DMS79 treated with DMSO at 0.1 percent for 48 hours (cell line): Measurements from ENCODE around the gene COG8.
"Not testable (repeated sequence)": the region's sequence is repeated elsewhere in the genome, so short reads cannot be mapped to it uniquely, and the experiment has no call there.

ENCODE experiments used
- DNase-seq: peaks from one replicate; lab custom pipeline; 2025; lab: John Stamatoyannopoulos, UW

The COG8 gene

DNA sequence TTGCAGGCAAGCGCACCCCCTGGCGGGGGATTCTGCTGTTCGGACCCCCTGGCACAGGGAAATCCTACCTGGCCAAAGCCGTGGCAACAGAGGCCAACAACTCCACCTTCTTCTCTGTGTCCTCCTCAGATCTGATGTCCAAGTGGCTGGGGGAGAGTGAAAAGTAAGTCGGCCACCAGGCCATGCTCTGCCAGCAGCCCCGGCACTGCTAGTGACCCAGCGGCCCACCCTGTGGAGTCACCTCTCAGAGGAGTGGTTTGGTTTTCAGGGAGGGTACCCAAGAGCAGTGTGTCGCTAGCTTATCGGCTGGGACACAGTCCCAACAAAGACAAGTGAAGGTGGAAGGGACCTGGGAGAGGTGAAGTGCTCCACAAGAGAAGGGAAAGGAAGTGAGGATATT lies 20.0 kb downstream of the COG8 start:
- DNase-seq: no peak

DNA sequence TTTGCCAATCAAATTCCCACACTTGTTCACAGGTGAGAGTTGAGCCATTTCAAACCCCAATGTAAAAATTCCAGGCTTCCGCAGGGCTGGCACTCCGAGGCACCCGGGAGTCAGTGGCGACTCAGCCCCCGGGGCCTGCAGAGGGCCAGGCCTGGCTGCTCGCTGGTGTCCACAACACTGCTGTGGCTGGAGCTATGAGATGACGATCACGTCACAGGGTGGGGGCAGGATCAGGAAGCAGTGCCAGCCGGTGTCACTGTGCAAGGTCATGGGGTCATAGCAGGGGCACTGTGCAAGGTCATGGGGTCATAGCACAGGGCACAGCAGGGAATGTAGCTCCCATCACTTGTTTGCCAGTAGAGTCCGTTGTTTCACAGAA lies 20.5 kb downstream of the COG8 start:
- DNase-seq: no peak

DNA sequence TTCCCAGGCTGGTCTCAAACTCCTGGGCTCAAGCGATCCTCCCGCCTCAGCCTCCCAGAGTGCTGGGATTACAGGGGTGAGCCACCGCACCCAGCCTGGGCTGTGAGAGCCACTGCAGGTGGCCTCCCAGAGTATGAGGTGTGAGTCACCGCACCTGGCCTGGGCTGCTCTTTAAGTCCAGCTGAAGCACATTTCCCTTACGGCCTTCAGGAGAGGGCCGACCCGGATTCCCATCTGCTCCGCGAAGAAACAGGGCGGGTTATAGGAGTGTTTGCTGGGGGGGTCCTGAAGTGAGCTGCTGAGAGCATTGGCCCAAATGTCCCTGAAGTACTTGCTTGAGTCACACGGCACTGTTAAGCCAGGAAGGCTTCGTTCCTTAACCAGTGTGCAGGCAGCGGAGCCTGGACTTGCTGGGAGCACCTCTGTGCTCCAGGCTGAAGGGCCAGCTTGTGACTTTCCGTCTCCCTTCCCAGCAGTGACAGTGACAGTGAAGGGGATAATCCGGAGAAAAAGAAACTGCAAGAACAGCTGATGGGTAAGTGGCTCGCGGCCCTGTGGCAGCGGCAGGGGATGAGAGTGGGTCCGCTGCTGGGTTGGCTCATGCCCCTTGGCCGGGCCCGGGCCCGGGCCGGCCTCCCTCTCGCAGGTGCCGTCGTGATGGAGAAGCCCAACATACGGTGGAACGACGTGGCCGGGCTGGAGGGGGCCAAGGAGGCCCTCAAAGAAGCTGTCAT lies 21.0 kb downstream of the COG8 start:
- DNase-seq: no peak

DNA sequence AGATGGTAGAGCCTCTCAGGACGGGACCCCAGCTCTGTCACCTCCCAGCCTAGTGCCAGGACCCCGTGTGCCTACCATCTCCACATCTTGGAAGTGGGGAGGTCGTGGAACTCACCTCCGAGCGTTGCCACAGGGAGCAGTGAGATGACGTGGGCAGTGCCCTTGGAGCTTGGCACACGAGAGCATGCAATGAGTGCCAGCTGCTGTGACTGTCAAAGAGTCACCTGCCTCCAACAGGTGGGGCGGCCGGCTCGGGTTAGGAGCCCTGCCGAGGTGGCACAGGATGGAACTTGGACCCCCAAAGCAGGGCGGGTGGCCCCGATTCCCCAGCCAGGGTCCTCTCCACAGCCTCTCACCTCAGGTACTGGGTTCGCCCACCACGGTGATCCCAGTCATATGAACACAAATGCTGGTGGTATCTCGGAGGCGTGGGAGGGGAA lies 22.7 kb downstream of the COG8 start:
- DNase-seq: no peak

DNA sequence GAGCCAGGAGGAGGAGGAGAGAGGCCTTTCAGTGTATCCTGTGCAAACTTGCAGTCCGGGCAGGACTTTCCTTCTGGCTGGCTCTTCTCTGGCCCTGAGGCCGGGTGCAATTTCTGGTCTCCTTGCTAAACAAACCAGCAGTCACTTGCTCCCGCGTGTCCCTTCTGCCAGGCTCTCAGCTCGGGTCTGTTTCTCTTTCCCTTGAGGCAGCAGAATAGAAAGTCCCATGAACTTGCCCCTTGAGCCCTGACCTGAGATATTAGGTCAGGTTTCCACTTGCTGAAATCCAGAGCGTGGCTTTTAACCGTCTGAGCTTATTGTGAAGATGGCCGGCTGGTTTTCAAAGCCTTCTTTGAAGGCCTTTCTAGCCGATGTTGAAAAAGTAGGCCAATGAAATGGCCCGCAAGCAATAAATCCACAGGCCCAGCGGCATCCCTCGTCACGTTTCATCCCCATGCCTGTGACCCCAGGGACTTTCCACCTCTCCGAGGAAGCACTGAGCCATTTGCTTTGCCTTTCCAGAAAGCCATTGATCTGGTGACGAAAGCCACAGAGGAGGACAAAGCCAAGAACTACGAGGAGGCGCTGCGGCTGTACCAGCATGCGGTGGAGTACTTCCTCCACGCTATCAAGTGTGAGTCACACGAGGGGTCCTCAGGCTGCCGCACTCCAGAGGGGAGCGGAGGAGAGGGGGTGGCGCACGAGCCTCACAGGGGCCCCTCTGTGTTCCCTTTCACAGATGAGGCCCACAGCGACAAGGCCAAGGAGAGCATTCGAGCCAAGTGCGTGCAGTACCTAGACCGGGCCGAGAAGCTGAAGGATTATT lies 23.7 kb downstream of the COG8 start:
- no peak for DNase-seq

DNA sequence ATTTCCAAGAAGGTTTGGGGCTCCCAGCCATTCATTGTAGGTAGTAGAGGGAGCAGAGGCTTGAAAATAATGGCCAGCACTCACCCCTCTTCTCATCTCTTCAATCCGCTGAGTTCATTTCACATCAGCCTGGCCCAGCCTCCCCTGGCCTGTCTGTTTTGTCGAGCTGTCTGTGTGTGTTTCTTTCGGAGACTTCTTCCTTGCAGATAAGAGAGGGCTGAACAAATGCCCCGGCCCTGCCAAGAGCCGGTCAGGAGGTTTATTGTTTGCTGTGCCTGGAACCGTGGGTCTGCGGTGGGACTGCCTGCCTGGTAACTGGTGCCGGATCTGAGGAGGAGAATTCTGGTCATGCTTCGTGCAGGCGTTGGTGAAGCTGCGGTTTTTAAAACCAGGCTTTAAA lies 24.8 kb downstream of the COG8 start:
- DNase-seq: no peak

DNA sequence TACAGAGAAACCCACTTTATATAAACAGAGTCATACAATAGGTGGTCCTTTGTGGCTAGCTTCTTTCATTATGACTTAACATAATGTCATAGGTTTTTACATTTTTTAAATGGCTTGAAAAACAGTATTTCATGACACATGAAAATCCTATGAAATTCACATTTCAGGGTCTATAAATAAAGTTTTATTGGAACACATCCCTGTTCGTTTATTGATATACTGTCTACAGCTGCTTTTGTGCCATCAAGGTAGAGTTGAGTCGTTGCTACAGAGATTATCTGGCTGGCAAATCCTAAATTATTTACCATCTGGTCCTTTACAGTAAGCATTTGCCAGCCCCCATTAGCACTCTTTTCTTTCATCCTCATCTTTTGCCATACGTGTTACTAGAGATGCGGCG lies 25.9 kb downstream of the COG8 start:
- no peak for DNase-seq

DNA sequence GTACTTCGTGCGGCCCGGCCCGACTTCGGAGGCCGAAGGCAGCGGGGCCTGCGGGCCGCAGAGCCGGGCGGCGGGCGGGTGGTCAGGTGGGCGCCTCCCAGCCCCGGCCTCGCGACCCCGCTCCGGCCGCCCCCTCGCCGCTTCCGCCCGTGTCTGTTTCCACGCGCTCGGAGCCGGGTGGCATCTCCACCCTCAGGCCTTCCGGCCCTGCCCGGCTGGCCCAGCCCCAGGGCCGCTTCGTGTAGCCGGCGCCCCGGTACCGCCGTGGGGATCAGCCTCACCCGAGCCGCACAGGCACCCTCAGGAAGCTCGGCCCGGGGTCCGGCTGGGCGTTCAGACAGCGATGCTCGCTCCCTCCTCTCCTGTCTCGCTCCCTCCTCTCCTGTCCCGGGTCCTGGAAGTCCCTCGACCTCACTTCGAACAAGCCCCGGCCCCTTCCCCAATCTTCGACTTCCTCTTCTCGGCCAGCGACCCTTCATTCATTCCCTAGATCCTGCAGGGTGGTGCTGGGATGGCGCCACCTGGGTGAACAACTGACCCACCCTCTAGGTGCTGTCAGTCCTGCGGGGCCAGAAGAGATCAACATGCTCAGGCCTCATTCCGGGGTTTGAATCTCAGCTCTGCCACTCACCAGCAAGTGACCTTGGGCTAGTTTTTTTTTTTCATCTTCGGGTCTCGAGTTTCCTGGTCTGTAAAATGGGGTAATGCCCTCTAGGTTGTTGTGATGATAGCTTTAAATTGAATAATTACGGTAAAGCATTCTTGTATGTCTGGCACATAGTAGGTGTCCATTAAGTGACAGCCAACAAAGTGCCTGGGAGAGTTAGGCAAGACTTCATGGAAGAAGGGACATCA lies 27.6 kb downstream of the COG8 start:
- DNase-seq: no peak

DNA sequence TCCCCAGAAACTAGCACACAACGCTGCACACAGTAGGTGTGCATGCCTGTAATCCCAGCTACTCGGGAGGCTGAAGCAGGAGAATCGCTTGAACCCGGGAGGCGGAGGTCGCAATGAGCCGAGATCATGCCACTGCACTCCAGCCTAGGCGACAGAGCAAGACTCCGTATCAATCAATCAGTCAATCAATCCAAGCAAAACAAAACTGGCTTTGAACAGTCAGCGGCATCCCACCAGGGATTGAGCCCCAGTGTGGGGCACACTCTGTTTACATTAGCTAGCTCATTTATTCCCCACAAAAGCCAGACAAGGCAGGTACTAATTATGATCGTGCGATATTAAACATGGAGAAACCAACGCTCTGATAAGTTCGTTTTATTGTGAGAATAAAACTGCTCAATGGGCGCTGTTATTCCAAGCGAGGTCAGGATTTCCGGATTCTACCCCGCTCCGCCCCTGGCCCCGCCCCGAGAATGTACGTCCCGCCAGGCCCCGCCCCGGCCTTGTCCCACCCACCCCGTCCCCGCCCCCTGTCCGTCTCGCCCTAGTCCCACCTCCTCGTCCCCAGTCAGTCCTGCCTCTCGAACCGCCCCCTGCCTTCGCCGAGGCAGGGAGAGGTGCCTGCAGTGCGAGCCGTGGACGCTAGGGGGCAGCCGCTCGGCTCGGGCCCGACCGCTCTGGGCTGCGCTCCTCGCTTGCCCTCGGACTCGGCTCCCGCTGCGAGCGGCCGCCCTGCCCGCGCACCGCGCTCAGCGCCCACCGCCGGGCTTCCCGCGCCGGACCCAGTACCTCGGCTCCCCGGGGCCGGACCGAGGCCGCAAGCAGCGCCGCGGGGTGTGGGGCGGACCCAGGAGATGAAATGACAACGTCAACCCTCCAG lies 28.5 kb downstream of the COG8 start, which contains the start of gene VPS4A:
Gene VPS4A (plus strand): TSS at position 698 of the 880 bp plus-strand sequence. CDS start 162 bp downstream, at position 860.
- DNase-seq: peak; percentile 80

DNA sequence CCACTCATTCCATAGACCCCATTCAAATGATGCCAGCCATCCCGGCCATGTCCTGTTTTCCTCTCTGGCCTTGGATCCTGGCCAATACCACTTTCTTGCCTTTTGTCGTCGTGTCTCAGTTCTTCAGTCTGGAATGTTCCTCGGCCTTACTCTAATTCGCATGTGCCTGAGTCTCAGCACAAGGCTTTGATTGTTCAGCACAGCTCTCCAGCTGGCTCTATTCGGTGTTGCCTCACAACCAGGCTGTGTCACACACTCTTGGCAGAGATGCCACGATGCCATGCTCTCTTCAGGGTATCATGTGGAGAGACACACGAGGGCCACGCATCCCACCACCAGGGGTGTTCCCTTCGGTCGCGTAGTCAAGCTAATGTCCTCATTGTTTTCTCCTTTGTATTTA lies 30.0 kb downstream of the COG8 start:
- no peak for DNase-seq

DNA sequence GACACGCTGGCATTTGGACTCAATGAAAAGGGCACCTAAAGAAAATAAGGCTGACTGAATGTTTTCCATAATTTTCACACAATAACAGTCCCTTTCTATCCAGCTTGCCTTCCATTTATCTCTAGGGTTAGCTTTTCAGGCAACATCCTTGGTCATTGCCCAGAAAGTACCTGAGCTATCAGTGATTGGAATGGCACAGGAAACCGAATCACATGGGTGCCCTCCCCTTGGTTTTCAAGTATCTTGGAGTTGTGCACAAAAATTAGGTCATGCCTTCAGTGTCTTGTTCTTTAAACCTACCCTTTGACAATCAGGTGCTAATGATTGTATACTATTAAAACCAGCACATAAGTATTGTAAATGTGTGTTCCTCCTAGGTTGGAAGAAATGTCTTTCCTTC lies 31.5 kb downstream of the COG8 start:
- DNase-seq: no peak

DNA sequence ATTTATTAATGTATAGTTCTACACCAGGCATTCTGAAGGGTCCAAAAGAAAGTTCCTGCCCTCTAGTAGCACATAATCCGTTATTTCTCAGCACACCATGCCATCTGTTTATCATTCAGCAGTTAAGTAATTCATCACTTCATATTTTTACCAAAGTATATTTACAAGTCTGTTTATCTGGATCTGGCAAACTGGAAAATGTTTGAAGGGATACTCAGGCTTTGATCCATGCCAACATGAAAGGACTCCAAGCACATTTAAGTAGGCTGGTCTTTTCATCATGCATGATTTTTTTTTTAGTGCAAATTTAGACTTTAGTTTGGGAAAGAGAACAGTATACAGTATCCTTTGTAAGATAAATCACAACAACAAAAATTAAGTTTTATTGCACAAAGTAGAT lies 32.3 kb downstream of the COG8 start:
- DNase-seq: no peak

DNA sequence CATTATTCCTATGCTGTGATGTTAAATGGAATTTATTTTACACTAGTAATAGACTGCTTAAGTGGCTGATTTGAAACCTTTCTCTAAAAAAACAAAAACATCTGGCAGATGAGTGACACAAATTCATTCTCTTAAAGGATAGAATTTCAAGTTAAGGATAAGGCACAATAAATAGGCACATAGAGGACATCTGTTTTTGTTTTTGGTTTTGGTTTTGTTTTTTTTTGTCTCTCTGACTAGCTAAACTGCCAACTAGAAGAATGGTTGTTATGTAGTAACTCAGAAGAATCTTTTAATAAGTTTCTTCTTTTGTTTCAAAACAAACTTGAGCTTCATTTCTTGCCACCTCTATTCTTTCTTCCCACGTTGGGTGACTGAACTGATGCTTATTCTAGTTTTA lies 33.3 kb downstream of the COG8 start:
- DNase-seq: no peak

DNA sequence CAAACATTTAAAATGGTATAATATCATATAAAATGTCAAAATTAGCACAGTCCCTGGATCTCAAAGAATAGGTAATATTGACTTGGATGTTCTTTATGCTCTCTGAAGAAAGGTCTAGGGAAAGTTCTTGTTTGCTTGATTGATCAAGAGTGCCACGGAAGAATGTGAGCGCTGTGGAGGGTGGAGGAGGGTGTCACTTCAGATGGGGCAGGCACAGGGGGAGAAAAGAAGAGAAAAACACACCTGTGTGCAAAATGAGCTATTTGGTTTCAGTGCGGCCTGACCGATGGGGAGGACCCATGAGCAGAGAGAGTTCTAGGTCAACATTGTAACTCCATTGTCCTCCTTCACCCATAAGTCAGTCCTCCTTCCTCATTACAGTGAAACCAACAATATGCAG lies 37.1 kb downstream of the COG8 start:
- DNase-seq: no peak

DNA sequence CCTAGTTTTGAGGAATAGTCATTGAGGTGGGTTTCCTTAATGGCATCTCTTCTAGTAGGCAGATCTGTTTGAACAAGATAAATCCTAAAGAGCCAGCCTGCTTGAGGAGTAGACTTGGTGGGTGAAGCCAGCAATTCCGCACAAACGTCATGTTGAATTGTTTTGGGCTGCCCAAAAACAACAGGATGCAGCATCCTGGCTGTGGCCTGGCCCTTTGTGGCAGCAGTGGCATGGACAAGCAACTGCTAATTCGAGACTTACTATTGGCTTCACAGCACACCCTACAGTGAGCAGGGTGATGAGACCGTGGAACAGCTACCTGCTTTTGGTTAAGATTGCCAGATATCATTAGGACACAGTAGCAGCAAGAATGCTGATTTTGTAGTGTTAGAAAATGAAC lies 37.5 kb downstream of the COG8 start:
- no peak for DNase-seq

DNA sequence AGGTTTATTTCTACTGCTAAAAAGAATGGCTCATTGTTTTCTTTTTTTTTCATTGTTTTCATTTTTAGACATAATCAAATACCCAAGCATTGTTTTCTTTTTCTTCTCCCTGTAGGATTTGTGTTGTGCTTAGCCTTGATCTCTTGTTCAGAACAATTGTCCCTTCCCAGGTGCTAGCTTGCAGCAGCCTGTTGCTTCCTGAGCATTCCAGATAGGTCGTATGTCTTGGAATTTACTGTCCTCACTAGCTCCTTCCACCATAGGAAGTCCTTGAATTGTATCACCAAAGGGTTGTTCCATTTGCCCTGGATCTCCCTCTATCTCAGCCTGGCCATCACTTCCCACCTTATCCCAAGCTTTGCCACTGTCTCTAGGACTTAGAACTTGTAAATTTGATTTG lies 38.2 kb downstream of the COG8 start:
- no peak for DNase-seq

DNA sequence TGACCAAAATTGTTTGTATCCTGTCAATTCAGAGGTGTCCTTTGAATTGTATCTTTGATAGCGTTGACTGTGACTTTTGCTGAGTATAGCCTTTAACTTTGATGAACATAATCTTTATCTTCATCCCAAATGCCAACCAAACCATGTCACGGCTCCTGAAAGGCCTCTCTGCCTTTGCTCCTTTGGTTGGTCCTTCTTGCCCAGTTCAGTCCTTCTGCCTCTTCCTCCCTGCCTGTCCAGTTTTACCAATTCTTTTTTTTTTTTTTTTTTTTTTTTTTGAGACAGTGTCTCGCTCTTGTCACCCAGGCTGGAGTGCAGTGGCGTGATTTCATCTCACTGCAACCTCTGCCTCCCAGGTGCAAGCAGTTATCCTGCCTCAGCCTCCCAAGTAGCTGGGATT lies 41.1 kb downstream of the COG8 start:
- DNase-seq: no peak

DNA sequence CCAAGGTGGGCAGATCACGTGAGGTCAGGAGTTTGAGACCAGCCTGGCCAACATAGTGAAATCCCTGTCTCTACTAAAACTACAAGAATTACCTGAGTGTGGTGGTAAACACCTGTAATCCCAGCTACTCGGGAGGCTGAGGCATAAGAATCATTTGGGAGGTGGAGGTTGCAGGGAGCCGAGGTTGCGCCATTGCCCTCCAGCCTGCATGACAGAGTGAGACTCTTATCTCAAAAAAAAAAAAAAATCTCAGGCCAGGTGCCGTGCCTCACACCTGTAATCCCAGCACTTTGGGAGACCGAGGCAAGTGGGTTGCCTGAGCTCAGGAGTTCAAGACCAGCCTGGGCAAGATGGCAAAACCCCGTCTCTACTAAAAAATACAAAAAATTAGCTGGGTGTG lies 42.6 kb downstream of the COG8 start:
- DNase-seq: not testable (repeated sequence)

DNA sequence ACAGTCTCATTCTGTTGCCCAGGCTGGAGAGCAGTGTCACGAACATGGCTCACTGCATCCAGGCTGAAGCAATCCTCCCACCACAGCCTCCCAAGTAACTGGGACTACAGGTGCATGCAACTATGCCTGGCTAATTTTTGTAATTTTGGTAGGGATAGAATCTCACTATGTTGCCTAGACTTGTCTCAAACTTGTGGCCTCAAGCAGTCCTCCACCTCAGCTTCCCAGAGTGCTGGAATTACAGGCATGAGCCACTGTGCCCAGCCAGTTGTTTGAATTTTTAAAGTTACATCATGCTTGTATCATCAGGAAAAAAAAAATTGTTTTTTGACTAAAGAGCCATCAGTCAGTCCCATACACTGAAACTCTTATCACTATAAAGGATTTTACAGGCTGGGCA lies 45.3 kb downstream of the COG8 start:
- no peak for DNase-seq

DNA sequence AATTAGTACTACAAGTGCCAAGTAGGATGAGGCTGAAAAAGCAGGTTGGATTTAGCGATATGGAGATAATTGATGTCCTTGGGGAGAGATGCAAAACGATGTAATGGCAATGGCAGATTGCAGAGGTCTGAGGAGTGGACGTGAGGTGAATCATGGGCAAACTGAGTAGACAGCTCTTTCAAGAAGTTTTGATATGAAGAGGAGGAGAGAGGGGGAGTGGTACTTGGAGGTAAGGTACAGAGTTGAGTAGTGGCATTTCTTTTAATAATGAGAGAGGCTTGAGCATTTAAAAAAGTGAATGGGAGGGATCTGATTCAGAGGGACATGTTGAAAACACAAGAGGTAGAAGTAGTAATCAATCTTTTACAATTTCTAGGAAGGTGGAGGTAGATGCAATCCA lies 46.0 kb downstream of the COG8 start:
- no peak for DNase-seq

DNA sequence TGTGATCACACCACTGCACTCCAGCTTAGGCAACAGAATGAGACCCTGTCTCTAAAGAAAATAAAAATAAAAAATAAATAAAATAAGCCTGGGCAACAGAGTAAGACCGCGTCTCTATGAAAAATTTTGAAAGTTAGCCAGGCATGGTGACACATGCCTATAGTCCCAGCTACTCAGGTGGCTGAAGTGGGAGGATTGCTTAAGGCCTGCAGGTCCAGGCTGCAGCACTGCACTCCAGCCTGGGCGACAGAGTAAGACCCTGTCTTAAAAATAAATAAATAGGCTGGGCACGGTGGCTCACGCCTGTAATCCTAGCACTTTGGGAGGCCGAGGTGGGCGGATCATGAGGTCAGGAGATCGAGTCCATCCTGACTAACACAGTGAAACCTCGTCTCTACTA lies 47.7 kb downstream of the COG8 start:
- not testable (repeated sequence) for DNase-seq
